LNCAP (cell line): ENCODE results near the gene TRUB1.

Source experiments
- TF ChIP-seq, protein P1 (sequence below): fragments of 450-650 bp; IDR thresholded peaks from 2 replicates; pipeline ENCODE4 v1.5.1; 2017; ENCODE audit warnings: mild to moderate bottlenecking

The TRUB1 gene

DNA sequence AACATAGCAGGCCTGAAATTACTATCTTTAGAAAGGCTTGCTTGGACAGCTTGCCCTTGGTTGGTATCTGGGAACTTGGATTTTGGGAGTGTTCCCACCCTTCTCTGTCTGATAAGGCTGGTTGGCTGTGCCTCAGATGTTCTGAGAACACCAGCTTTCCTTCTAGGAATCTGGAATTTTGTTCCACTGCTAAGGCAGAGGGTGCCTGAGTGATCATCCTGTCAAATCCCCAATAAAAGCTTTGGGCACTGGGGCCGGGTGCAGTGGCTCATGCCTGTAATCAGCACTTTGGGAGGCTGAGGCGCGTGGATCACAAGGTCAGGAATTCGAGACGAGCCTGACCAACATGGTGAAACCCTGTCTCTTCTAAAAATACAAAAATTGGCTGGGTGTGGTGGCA lies 5.0 kb downstream of the TRUB1 start:
- TF ChIP-seq, protein P1, sequence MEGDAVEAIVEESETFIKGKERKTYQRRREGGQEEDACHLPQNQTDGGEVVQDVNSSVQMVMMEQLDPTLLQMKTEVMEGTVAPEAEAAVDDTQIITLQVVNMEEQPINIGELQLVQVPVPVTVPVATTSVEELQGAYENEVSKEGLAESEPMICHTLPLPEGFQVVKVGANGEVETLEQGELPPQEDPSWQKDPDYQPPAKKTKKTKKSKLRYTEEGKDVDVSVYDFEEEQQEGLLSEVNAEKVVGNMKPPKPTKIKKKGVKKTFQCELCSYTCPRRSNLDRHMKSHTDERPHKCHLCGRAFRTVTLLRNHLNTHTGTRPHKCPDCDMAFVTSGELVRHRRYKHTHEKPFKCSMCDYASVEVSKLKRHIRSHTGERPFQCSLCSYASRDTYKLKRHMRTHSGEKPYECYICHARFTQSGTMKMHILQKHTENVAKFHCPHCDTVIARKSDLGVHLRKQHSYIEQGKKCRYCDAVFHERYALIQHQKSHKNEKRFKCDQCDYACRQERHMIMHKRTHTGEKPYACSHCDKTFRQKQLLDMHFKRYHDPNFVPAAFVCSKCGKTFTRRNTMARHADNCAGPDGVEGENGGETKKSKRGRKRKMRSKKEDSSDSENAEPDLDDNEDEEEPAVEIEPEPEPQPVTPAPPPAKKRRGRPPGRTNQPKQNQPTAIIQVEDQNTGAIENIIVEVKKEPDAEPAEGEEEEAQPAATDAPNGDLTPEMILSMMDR, result no peak

DNA sequence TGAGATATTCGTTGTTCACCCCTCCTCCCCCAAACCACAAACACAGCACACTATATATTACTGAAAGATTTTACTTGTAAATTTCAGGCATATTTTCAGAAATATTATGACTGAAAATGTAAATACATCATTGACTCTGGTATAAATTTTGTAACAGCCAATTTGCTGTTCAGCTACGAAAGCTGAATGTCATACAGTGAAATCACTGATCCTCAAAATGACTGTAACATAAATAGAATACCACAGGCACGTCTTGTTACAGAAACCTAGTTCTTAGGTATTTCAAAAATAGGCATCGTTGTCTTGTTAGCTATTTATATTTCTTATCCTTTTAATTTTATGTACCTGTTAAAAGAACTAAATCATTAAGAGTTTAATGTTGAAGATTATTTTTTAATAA lies 15.1 kb downstream of the TRUB1 start:
- TF ChIP-seq, protein P1, result no peak

GRCh38 chr10:114955984-114956383 lies 18.0 kb downstream of the TRUB1 start:
- TF ChIP-seq, protein P1, result no peak

GRCh38 chr10:114956466-114956865 lies 18.5 kb downstream of the TRUB1 start:
- TF ChIP-seq, protein P1, result no peak

GRCh38 chr10:114957122-114957521 lies 19.1 kb downstream of the TRUB1 start:
- TF ChIP-seq, protein P1, result no peak

GRCh38 chr10:114957673-114958072 lies 19.7 kb downstream of the TRUB1 start:
- TF ChIP-seq, protein P1, result no peak

GRCh38 chr10:114962441-114962840 lies 24.4 kb downstream of the TRUB1 start:
- TF ChIP-seq, protein P1, result no peak

GRCh38 chr10:114963908-114964307 lies 25.9 kb downstream of the TRUB1 start:
- TF ChIP-seq, protein P1, result no peak
